ENCODE results near the gene AFAP1L2. TPM values are rescaled to one million over a fixed set of nuclear protein-coding genes. Genes with fewer than 3 reads are reported as not detected.

Gene AFAP1L2
- total and polyA plus RNA-seq, 9 of the 15 experiments (the other 6 are each of a cell fraction or from before 2014, with no cell fraction given) = 0.07 TPM; not detected in 8

DNA sequence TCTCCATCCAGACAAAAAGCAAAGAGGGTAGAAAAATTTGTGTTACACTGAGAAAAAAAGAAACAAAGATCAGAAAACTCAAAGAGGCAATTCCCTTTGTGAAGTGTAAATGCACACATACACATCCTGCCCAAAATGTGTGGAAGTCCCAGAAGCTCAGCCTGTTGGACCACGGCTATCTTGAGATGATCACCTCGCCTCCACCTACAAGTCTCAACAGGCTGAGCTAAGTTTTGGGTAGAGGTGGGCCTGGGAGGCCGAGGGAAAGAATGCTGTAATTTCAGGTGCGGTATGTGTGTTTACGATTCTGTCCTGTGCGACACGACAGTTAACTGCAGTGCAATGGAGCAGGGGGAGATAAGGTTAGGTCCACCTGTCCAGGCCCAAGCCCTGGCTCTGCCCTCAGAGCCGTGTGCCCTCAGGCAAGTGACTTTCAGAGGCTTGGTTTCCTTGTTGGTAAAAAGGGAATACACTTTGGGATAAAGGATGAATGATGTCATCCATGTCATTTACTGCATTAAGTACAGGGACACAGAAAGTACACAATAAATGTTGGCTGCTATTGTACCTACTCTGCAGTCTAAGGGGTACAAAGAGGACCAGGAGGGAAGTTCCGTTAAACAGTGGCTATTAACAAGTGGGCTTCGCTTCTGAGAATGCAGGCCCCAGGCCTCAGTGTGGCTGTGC, 67.3 kb downstream of the AFAP1L2 start:
- Histone ChIP-seq H3K9ac (ENCODE audit: insufficient read depth in 1 of 2, low read depth in 2 of 2, low read length in 2 of 2) (no peak overlapping the region), H3K36me3 (ENCODE audit: control insufficient read depth, insufficient read depth, low read length) (no peaks in the 10 kb centered on the region), H3K27me3 (ENCODE audit: control insufficient read depth in 2 of 2, insufficient read depth in 2 of 2, low read length in 2 of 2) (peaks cover 0 to 23% of the 10 kb centered on the region in 2 experiments; a peak in 3 of 5 replicates), H3K9me1 (ENCODE audit: control insufficient read depth, insufficient read depth, low read length) (no peaks in the 10 kb centered on the region), H3K27ac (ENCODE audit: extremely low read depth, low read depth, low read length) (no peak overlapping the region), H3K79me2 (ENCODE audit: control insufficient read depth, insufficient read depth, low read length) (no peaks in the 10 kb centered on the region), H2AFZ (ENCODE audit: low read depth, low read length) (no peak overlapping the region), H3K4me1 (replicated peaks in 1 of 2; ENCODE audit: control insufficient read depth in 2 of 2, insufficient read depth in 2 of 2, low read length in 2 of 2) (no peaks in the 10 kb centered on the region), H3K4me2 (ENCODE audit: insufficient read depth, low read length) (no peak overlapping the region), H3K9me3 (replicated peaks; ENCODE audit: control insufficient read depth, insufficient read depth, low read depth, low read length) (no peaks in the 10 kb centered on the region), H4K20me1 (replicated peaks; ENCODE audit: control insufficient read depth, insufficient read depth, low read length) (no peaks in the 10 kb centered on the region), H3K4me3 (no peak overlapping the region)
- ATAC-seq (no peak), DNase-seq (ENCODE audit: extremely low read depth in 1 of 4, low spot score in 3 of 4) (no peak), FAIRE-seq (no peak)
- no TSS peak for BruUV-seq (replicated peaks)
- intact Hi-C loops (cut with micrococcal nuclease) = no loop called here
- POLR2A ChIA-PET = no interaction called here
- in situ Hi-C loops (cut with MboI) = no loop called here
- WGBS (ENCODE audit: insufficient coverage, low coverage, missing lambda C conversion rate) = 0% methylated on average over 9 of the region's 10 CpGs
- CTCF ChIA-PET (ENCODE audit: low intra/inter-chr PET ratio) = no interaction called here
- TF ChIP-seq PTRF (tag; IDR thresholded peaks at IDR 0.05) = no peak
- no peak for TF ChIP-seq MCM5 (IDR thresholded peaks at IDR 0.05; ENCODE audit: low read depth)
- no peak for TF ChIP-seq ADNP (tag; IDR thresholded peaks at IDR 0.05)
- TF ChIP-seq ZBTB11 (CRISPR knock-in tag; IDR thresholded peaks at IDR 0.05) = no peak
- TF ChIP-seq, protein P1, sequence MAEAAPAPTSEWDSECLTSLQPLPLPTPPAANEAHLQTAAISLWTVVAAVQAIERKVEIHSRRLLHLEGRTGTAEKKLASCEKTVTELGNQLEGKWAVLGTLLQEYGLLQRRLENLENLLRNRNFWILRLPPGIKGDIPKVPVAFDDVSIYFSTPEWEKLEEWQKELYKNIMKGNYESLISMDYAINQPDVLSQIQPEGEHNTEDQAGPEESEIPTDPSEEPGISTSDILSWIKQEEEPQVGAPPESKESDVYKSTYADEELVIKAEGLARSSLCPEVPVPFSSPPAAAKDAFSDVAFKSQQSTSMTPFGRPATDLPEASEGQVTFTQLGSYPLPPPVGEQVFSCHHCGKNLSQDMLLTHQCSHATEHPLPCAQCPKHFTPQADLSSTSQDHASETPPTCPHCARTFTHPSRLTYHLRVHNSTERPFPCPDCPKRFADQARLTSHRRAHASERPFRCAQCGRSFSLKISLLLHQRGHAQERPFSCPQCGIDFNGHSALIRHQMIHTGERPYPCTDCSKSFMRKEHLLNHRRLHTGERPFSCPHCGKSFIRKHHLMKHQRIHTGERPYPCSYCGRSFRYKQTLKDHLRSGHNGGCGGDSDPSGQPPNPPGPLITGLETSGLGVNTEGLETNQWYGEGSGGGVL (CRISPR knock-in tag; IDR thresholded peaks at IDR 0.05) = no peak
- no peak for TF ChIP-seq MXI1 (IDR thresholded peaks at IDR 0.05; ENCODE audit: low read depth, low read length)
- TF ChIP-seq JUND (IDR thresholded peaks at IDR 0.05; ENCODE audit: borderline replicate concordance, low read depth, low read length) = no peak
- no peak for TF ChIP-seq JUND (tag; IDR thresholded peaks at IDR 0.05; ENCODE audit: borderline replicate concordance, low read depth, low read length)
- no peak for TF ChIP-seq ZNF586 (CRISPR knock-in tag; conservative IDR thresholded peaks at IDR 0.05)
- TF ChIP-seq C11orf30 (IDR thresholded peaks at IDR 0.05; ENCODE audit: low read depth) = no peak
- no peak for TF ChIP-seq ZKSCAN8 (CRISPR knock-in tag; IDR thresholded peaks at IDR 0.05)

Measured in K562 (cell line).